HCT116 (cell line): ENCODE results near the gene PTDSS2. TPM values are rescaled to one million over a fixed set of nuclear protein-coding genes. Genes with fewer than 3 reads are reported as not detected.

ENCODE experiments used
- ATAC-seq: fragments of 200-7000 bp; cut with Tn5 transposase; 2 replicates; pipeline ENCODE4 v1.9.1; 2020; ENCODE audit warnings: mild to moderate bottlenecking, moderate library complexity
- BruUV-seq: library from RNA; stranded (reverse); fragments of 400-500 nt; replicated peaks from 2 replicates; lab custom pipeline; 2021; lab: Mats Ljungman, UMichigan
- CTCF ChIA-PET: fragments of 300-600 bp; sonication (Branson Sonifier 250); formaldehyde crosslinking; loops from one replicate; lab custom pipeline; 2021; ENCODE audit warnings: antibody characterized with exemption; lab: Charles Lee
- POLR2A ChIA-PET: fragments of 300-600, 350-600 bp; sonication (Branson Sonifier 250); formaldehyde crosslinking; loops from one replicate; lab custom pipeline; 2021; ENCODE audit warnings: antibody characterized with exemption; lab: Charles Lee
- RAD21 ChIA-PET, 2 experiments: fragments of 300-600 bp; sonication (Branson Sonifier 250); formaldehyde crosslinking; loops; one replicate each; lab custom pipeline; 2023; ENCODE audit warnings: low total read pairs in 2 of 2; ENCODE audit not compliant: uncharacterized antibody in 2 of 2, unreplicated experiment in 2 of 2, low non-redundant PET in 1 of 2; lab: Charles Lee
- DNase-seq: peaks from one replicate; pipeline ENCODE4 v3.0.0-alpha.2; 2010; ENCODE audit warnings: low read depth, low spot score
- H2AFZ ChIP-seq: fragments of 200-600 bp; shearing (Covaris generic), sonication (generic); 2 replicates; pipeline ENCODE4 v1.6.1; 2017; ENCODE audit warnings: low read depth, mixed run types, mixed read lengths, antibody characterized with exemption, low read length; ENCODE audit not compliant: poor library complexity, severe bottlenecking
- H3K27ac ChIP-seq: 2 replicates; pipeline ENCODE4 v1.5.1; 2012; ENCODE audit warnings: low read depth, low read length
- H3K27me3 ChIP-seq: fragments of 200-600 bp; sonication (generic); 2 replicates; pipeline ENCODE4 v1.6.1; 2016; ENCODE audit warnings: mixed run types, low read length, mixed read lengths; ENCODE audit not compliant: insufficient read depth
- H3K36me3 ChIP-seq, 2 experiments: fragments of 200-500 bp in 1 of 2; fragments of 200-600 bp in 1 of 2; sonication (Bioruptor generic) in 1 of 2; sonication (generic) in 1 of 2; 2 replicates each; pipeline versions ENCODE4 v1.5.1 to v1.6.1; 2014 to 2016; ENCODE audit warnings: low read length in 2 of 2, inconsistent platforms in 1 of 2, mixed read lengths in 1 of 2, mixed run types in 1 of 2; ENCODE audit not compliant: insufficient read depth in 2 of 2, control insufficient read depth in 1 of 2
- H3K4me1 ChIP-seq, 2 experiments: fragments of 200-600 bp in 1 of 2; sonication (generic) in 1 of 2; 2 replicates each; pipeline versions ENCODE4 v1.5.1 to v1.6.1; 2012 to 2017; ENCODE audit warnings: low read length in 2 of 2, inconsistent platforms in 1 of 2, mild to moderate bottlenecking in 1 of 2, mixed read lengths in 1 of 2, mixed run types in 1 of 2, moderate library complexity in 1 of 2; ENCODE audit not compliant: insufficient read depth in 2 of 2, control insufficient read depth in 1 of 2
- H3K4me2 ChIP-seq: fragments of 200-600 bp; sonication (generic); 2 replicates; pipeline ENCODE4 v1.6.1; 2017; ENCODE audit warnings: mixed run types, low read length, mixed read lengths
- H3K4me3 ChIP-seq, 2 experiments: fragments of 200-600 bp in 1 of 2; sonication (generic) in 1 of 2; replicated peaks in 1 of 2; 2 replicates each; pipeline ENCODE4 v1.5.1; 2011 to 2016; ENCODE audit warnings: low read length in 2 of 2, control low read depth in 1 of 2, low read depth in 1 of 2, mild to moderate bottlenecking in 1 of 2, mixed read lengths in 1 of 2, mixed run types in 1 of 2
- H3K79me2 ChIP-seq: fragments of 200-600 bp; sonication (generic); 2 replicates; pipeline ENCODE4 v1.6.1; 2017; ENCODE audit warnings: mild to moderate bottlenecking, mixed run types, low read length, moderate library complexity, mixed read lengths; ENCODE audit not compliant: insufficient read depth
- H3K9ac ChIP-seq: fragments of 200-600 bp; sonication (generic); 2 replicates; pipeline ENCODE4 v1.6.1; 2016; ENCODE audit warnings: low read length, mixed read lengths
- H3K9me2 ChIP-seq: fragments of 200-600 bp; sonication (generic), shearing (Covaris generic); 2 replicates; pipeline ENCODE4 v1.6.1; 2017; ENCODE audit warnings: mixed run types, mild to moderate bottlenecking, moderate library complexity; ENCODE audit not compliant: insufficient read depth
- H3K9me3 ChIP-seq, 2 experiments: fragments of 200-500 bp in 1 of 2; fragments of 200-600 bp in 1 of 2; sonication (Bioruptor generic) in 1 of 2; sonication (generic) in 1 of 2; 2 replicates each; pipeline ENCODE4 v1.6.1; 2014 to 2017; ENCODE audit warnings: low read length in 2 of 2, mixed read lengths in 2 of 2, inconsistent platforms in 1 of 2, low read depth in 1 of 2, mild to moderate bottlenecking in 1 of 2, mixed run types in 1 of 2, moderate library complexity in 1 of 2; ENCODE audit not compliant: control insufficient read depth in 1 of 2, insufficient read depth in 1 of 2
- H4K20me1 ChIP-seq: fragments of 200-600 bp; sonication (generic), shearing (Covaris generic); 2 replicates; pipeline ENCODE4 v1.6.1; 2017; ENCODE audit warnings: mixed run types, mild to moderate bottlenecking, moderate library complexity; ENCODE audit not compliant: insufficient read depth
- CBX3 ChIP-seq: IDR thresholded peaks from 2 replicates; pipeline ENCODE4 v1.6.1; 2012; ENCODE audit warnings: low read depth
- POLR2AphosphoS5 ChIP-seq: IDR thresholded peaks from 2 replicates; pipeline ENCODE4 v1.6.1; 2011; ENCODE audit warnings: mild to moderate bottlenecking, low read depth, low read length, moderate library complexity
- SIN3A ChIP-seq: IDR thresholded peaks from 2 replicates; pipeline ENCODE4 v1.6.1; 2012; ENCODE audit warnings: low read depth
- intact Hi-C: fragments of 100-400 bp; cut with micrococcal nuclease; formaldehyde crosslinking; loops from 2 replicates; pipeline ENCODE4 v1.10.0; 2022
- total RNA-seq: library from RNA; stranded (reverse); gene quantifications from one replicate; pipeline ENCODE4 v1.2.1, GENCODE V29; 2021; ENCODE audit not compliant: unreplicated experiment
- TF ChIP-seq, protein P1 (sequence below): IDR thresholded peaks from 2 replicates; pipeline ENCODE4 v1.6.1; 2012
- TF ChIP-seq, protein P2 (sequence below): IDR thresholded peaks from 2 replicates; pipeline ENCODE4 v1.6.1; 2011; ENCODE audit warnings: mild to moderate bottlenecking, low read length, moderate library complexity; ENCODE audit not compliant: insufficient replicate concordance; ENCODE audit errors: extremely low read depth

The PTDSS2 gene
- total RNA-seq, 1 experiment from 2014 or later, result 40.1 TPM

DNA sequence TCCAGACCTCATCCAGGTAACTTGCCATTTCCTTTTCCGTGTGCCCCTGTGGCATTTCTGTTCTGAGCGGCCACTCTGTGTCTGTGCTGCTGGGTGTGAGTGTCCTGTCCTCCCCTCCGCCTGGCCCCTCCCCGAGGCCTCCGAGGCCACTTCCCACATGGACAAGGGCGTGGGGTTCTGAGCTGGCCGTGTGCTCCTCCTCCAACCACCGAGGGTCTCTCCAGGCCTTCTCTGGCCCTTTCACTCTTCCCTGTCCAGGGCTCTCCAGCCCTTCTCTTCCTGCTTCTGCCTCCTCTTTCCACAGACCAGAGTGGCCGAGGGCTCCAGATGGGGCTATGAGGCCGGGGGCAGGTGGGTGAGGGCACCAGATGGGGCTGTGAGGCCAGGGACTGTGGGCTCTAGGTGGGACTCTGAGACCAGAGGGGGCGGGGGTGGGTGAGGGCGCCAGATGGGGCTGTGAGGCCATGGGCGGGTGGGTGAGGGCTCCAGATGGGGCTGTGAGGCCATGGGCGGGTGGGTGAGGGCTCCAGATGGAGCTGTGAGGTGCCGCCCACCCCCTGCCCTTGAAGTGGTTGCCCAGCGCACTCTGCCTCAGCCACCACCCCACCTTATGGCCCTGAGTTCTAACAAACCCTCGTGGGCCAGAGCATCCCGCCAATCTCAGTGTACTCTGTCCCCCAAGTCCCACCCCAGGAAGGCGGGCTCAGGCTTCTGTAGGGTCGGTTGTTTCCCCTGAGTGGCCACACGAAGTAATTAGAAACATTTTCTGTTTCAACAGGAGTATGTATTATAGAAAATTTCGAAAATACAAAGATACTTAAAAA is 24.1 kb downstream of the PTDSS2 start:
- no TSS peak for BruUV-seq
- ChIA-PET POLR2A (no interaction called here), CTCF (interaction anchor here (0.6 kb wide), 1 partner anchor 388 kb away, joined by 4 read pairs; no protein-coding TSS in a partner anchor), RAD21 (no interaction called here)
- H3K36me3 ChIP-seq, result no peaks in the 10 kb centered on the region; a peak in 1 of 4 replicates
- no peak overlapping the region for H3K9ac ChIP-seq
- intact Hi-C loops, result no loop called here
- H3K9me3 ChIP-seq, result no peaks in the 10 kb centered on the region
- no peak overlapping the region for H3K27ac ChIP-seq
- no peak overlapping the region for H3K4me2 ChIP-seq
- H3K4me1 ChIP-seq, result no peaks in the 10 kb centered on the region
- no peaks in the 10 kb centered on the region for H3K27me3 ChIP-seq
- ATAC-seq, result no peak
- H3K79me2 ChIP-seq, result peaks cover 56% of the 10 kb centered on the region; the same call in 1 of the 2 replicates
- no peak for DNase-seq
- H3K4me3 ChIP-seq, result no peak overlapping the region
- no peak overlapping the region for H2AFZ ChIP-seq
- H3K9me2 ChIP-seq, result no peaks in the 10 kb centered on the region
- no peaks in the 10 kb centered on the region; the same call in 1 of the 2 replicates for H4K20me1 ChIP-seq
- TF ChIP-seq, protein P1, sequence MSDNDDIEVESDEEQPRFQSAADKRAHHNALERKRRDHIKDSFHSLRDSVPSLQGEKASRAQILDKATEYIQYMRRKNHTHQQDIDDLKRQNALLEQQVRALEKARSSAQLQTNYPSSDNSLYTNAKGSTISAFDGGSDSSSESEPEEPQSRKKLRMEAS, result no peak
- TF ChIP-seq, protein P2, sequence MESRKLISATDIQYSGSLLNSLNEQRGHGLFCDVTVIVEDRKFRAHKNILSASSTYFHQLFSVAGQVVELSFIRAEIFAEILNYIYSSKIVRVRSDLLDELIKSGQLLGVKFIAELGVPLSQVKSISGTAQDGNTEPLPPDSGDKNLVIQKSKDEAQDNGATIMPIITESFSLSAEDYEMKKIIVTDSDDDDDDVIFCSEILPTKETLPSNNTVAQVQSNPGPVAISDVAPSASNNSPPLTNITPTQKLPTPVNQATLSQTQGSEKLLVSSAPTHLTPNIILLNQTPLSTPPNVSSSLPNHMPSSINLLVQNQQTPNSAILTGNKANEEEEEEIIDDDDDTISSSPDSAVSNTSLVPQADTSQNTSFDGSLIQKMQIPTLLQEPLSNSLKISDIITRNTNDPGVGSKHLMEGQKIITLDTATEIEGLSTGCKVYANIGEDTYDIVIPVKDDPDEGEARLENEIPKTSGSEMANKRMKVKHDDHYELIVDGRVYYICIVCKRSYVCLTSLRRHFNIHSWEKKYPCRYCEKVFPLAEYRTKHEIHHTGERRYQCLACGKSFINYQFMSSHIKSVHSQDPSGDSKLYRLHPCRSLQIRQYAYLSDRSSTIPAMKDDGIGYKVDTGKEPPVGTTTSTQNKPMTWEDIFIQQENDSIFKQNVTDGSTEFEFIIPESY, result no peak
- TF ChIP-seq POLR2AphosphoS5 (no peak), SIN3A (no peak), CBX3 (no peak)
